GM12801 (cell line): ENCODE data around the gene LIPG.

Experiments
- TF ChIP-seq, protein P1 (sequence below): IDR thresholded peaks from one replicate; pipeline ENCODE4 v1.5.1; 2011; ENCODE audit warnings: control low read depth; ENCODE audit not compliant: insufficient read length; ENCODE audit errors: extremely low read depth

The LIPG gene

DNA sequence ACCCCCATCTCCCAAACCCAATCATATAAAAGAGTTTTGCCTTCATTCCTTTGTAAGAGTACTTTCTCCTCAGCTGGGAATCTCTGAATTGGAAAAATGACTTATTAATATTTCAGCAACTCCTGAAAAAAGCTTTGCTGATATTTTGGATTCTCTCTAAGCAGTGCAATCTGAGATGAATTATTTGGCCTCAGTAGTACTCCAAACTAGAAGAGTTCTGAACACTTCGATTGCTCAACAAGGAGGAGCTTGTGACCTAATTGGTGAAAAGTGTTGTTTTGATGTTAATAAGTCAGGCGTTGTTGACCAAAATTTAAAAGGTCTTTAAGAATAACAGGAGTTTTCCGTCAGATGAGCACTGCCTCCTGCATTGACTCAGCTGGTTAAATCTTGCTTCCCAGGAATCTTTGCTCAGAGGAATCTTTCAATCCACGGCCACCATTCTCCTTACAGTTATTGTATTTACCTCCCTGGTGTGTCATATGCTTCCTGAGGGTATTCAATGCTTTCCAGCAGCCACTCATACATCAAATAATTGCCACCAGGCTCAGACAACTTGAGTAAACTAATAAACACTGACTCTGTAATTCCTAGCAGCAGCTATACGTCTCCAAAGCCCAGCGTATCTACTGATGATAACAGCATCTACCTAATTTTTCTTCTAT, 24.5 kb upstream of the LIPG start:
- TF ChIP-seq, protein P1, sequence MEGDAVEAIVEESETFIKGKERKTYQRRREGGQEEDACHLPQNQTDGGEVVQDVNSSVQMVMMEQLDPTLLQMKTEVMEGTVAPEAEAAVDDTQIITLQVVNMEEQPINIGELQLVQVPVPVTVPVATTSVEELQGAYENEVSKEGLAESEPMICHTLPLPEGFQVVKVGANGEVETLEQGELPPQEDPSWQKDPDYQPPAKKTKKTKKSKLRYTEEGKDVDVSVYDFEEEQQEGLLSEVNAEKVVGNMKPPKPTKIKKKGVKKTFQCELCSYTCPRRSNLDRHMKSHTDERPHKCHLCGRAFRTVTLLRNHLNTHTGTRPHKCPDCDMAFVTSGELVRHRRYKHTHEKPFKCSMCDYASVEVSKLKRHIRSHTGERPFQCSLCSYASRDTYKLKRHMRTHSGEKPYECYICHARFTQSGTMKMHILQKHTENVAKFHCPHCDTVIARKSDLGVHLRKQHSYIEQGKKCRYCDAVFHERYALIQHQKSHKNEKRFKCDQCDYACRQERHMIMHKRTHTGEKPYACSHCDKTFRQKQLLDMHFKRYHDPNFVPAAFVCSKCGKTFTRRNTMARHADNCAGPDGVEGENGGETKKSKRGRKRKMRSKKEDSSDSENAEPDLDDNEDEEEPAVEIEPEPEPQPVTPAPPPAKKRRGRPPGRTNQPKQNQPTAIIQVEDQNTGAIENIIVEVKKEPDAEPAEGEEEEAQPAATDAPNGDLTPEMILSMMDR: no peak

DNA sequence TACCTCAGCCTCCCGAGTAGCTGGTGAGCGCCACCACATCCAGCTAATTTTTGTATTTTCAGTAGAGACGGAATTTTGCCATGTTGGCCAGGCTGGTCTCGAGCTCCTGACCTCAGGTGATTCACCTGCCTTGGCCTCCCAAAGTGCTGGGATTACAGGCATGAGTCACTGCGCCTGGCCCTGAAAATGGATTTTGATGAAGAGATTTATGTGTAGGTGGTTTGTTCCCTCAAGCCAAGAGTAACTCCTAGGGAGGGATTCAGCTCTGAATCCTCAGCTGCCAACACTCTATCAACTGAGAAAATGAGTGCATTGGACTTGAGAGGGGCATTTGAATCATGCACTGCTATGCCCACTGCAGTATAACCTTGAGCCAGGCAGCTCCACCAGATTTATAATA, 17.5 kb upstream of the LIPG start:
- TF ChIP-seq, protein P1: no peak

DNA sequence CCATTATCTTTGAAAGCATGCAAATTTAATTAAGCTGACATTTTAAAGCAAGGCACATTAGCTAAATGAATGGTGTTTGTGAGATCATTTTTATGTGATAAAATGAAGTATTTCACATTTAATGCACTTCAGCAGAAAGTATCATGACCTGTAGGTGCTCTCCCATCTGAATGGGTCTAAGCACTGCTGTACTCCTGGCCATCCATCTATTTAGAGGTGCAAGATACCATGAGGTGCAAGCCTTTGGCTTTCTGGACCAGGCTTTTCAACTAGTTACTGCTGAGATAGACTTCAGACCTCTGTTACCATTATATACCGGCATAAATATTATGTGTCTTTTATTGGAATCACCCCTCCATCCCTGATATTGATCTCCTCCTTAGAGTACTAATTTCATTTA, 15.6 kb upstream of the LIPG start:
- TF ChIP-seq, protein P1: no peak

DNA sequence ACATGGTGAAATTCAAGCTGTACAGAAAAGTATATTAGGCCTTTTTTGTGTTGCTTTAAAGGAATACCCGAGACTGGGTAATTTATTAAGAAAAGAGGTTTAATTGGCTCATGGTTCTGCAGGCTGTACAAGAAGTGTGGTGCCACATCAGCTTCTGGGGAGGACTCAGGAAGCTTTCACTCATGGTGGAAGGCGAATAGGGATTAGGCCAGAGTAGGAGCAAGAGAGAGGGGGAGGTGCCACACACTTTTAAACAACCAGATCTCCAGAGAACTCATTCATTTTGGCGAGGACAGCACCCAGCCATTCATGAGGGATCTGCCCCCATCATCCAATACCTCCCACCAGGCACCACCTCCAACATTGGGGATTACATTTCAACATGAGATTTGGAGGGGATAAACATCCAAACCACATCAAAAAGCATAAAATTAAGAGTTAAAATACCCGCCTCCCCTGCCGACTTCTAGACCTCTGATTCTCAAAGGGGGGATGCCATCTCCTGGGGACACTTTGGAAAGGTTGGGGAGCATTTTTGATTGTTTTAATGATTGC, 15.1 kb upstream of the LIPG start:
- TF ChIP-seq, protein P1: no peak

DNA sequence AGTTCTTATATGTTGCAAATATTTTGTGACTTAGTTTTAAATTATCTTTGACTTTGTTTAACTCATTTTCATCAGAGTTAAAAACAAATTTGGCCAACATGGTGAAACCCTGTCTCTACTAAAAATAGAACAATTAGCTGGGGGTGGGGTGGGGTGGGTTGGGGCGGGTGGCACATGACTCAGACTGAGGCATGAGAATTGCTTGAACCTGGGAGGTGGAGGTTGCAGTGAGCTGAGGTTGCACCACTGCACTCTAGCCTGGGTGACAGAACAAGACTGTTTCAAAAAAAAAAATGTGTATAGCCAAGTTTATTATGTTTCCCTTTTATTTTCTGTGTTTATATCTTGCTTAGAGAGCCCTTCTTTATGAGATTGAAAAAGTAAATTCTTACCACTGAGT, 14.2 kb upstream of the LIPG start:
- TF ChIP-seq, protein P1: no peak

DNA sequence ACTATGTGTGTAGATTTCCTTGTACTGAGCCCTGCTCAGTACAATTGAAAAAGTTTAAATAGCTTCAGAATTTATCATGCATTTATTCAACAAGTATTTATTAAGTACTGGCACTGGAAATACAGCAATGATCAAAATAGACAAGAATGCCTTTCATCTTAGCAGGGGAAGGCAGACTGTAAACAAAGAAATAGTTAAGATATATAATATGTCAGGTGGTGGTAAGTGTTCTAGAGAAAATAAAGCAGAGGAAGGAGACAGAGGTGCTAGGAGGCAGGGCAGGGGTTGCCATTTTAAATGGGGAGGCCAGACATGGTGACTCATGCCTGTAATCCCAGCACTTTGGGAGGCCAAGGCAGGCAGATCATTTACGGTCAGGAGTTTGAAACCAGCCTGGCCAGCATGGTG, 13.6 kb upstream of the LIPG start:
- TF ChIP-seq, protein P1: no peak

DNA sequence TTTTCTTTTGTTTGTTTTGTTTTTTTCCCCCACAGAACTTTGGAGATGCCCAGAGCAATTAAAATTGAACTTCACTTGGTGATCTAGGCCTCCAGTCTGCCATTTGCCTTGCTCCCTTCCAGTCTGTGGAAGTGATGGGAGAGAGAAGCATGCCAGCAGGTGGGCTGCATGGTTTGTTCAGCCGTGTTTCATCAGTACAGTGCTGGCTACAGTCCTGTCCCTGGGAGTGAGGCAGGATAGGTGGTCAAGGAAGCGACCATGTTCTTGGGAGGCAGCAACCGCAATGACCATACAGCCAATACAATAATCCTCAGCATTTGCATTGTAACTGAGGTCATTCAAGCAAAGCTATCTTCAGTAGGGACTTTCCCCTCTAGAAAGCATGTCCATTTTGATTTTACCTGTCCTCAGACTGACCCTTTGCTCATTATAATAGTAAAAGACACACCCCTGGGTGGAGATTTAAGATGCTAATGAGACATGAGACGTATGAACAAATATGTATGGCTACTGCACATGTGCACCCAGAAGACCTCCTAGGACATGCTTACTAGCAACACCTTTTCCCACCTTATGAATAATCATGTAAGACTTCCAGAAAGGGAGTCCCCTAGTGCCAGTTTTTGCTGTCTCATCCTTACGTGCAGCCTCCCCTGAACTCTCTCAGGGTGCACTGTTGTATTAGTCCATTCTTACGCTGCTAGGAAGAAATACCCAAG, 11.1 kb upstream of the LIPG start:
- TF ChIP-seq, protein P1: no peak
